ENCODE data around the gene MAP3K2. TPM values are rescaled to one million over a fixed set of nuclear protein-coding genes. Genes with fewer than 3 reads are reported as not detected.

The MAP3K2 gene
- total RNA-seq, 4 donors from 2014 or later = 34.2 to 69.5 (median 61.1) TPM

- DNase-seq (ENCODE audit: low spot score in 2 of 2) = no peak
- peaks cover 0 to 3% (median 0%) of the 10 kb centered on the region in 4 donors for H3K9me3 ChIP-seq
- no peaks in the 10 kb centered on the region for H3K36me3 ChIP-seq
- H3K4me1 ChIP-seq = peaks cover 0 to 18% (median 10%) of the 10 kb centered on the region in 4 donors
- no peak overlapping the region for H3K4me3 ChIP-seq
- no peak for TF ChIP-seq EP300 (IDR thresholded peaks at IDR 0.05)
- TF ChIP-seq, protein P1, sequence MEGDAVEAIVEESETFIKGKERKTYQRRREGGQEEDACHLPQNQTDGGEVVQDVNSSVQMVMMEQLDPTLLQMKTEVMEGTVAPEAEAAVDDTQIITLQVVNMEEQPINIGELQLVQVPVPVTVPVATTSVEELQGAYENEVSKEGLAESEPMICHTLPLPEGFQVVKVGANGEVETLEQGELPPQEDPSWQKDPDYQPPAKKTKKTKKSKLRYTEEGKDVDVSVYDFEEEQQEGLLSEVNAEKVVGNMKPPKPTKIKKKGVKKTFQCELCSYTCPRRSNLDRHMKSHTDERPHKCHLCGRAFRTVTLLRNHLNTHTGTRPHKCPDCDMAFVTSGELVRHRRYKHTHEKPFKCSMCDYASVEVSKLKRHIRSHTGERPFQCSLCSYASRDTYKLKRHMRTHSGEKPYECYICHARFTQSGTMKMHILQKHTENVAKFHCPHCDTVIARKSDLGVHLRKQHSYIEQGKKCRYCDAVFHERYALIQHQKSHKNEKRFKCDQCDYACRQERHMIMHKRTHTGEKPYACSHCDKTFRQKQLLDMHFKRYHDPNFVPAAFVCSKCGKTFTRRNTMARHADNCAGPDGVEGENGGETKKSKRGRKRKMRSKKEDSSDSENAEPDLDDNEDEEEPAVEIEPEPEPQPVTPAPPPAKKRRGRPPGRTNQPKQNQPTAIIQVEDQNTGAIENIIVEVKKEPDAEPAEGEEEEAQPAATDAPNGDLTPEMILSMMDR (IDR thresholded peaks at IDR 0.05) = no peak
- no peak for TF ChIP-seq POLR2A (IDR thresholded peaks at IDR 0.05)
- H3K27me3 ChIP-seq = peaks cover 0 to 41% of the 10 kb centered on the region in 2 donors
- H3K27ac ChIP-seq = no peak overlapping the region
- 75 to 84% methylated on average over 8 of the region's 8 CpGs for WGBS, 2 donors
Measured at GRCh38 chr2:127417406-127417805, 29.6 kb upstream of the MAP3K2 start.

GRCh38 chr2:127416506-127417001 is 28.8 kb upstream of the MAP3K2 start:
- TF ChIP-seq POLR2A (IDR thresholded peaks at IDR 0.05) (no peak), EP300 (IDR thresholded peaks at IDR 0.05) (no peak)
- TF ChIP-seq, protein P1 (IDR thresholded peaks at IDR 0.05) = no peak
- no peak for DNase-seq (ENCODE audit: low spot score in 2 of 2)

GRCh38 chr2:127415593-127416505 is 28.1 kb upstream of the MAP3K2 start:
- WGBS, 2 donors = 28 to 33% methylated on average over 31 to 51 of the region's 55 CpGs
- no peak overlapping the region for H3K27ac ChIP-seq
- DNase-seq (ENCODE audit: low spot score in 2 of 2) = no peak
- H3K4me3 ChIP-seq = peak overlapping the region in 3 of 4 donors; percentile 37 to 48 (median 47)
- H3K9me3 ChIP-seq = peaks cover 0 to 3% (median 0%) of the 10 kb centered on the region in 4 donors
- TF ChIP-seq EP300 (IDR thresholded peaks at IDR 0.05) = no peak
- TF ChIP-seq, protein P1 (IDR thresholded peaks at IDR 0.05) = peak; percentile 21 to 65 (median 51)
- H3K36me3 ChIP-seq = no peaks in the 10 kb centered on the region
- H3K27me3 ChIP-seq = peaks cover 0 to 25% of the 10 kb centered on the region in 2 donors
- H3K4me1 ChIP-seq = peaks cover 3 to 28% (median 19%) of the 10 kb centered on the region in 4 donors

More at GRCh38 chr2:127416506-127417001, 28.8 kb upstream of the MAP3K2 start:
- H3K9me3 ChIP-seq = peaks cover 0 to 3% (median 0%) of the 10 kb centered on the region in 4 donors
- 29 to 30% methylated on average over 4 of the region's 4 CpGs for WGBS, 2 donors
- H3K27ac ChIP-seq = no peak overlapping the region
- H3K4me1 ChIP-seq = peaks cover 3 to 21% (median 14%) of the 10 kb centered on the region in 4 donors
- H3K27me3 ChIP-seq = peaks cover 0 to 32% of the 10 kb centered on the region in 2 donors
- peak overlapping the region in 3 of 4 donors; percentile 37 to 48 (median 47) for H3K4me3 ChIP-seq
- no peaks in the 10 kb centered on the region for H3K36me3 ChIP-seq

DNA sequence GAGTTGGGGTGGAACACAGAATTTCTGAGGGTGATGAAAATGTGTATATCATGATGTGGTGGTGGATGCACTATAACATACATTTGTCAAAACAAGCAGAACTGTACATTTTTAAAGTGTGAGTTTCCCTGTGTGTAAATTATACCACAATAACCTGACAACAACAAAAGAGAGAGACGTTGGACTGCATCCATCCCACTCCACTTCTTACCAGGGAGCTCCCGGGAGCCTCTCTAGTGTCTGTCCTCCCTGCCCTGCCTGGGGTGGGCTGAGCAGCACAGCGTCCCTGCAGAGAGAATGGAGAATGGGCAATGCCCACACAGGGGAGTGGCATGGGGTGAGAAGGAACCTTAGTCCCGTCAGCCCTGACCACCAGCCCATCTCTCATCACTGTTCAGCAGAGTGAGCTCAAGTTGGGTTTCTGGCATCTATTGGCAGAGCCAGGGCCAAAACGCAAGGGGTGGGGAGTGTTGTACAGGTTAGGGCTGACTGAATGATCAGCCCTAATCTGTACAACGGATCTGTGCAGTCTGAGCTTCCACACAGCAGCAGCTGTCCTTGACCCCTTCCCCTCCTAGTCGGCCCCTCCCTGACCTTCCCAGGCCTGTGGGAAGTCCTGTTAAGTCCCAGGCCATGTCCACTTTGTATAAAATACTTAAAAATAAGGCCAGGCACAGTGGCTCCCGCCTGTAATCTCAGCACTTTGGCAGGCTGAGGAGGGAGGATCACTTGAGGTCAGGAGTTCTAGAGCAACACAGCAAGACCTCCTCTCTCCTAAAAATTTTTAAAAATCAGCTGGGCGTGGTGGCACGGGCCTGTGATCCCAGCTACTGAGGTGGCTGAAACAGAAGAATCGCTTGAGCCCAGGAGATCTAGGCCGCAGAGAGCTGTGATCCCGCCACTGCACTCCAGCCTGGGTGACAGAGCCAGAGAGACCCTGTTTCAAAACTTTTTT is 27.1 kb upstream of the MAP3K2 start:
- Histone ChIP-seq H3K4me1 (peaks cover 3 to 37% (median 27%) of the 10 kb centered on the region in 4 donors), H3K36me3 (no peaks in the 10 kb centered on the region), H3K4me3 (no peak overlapping the region), H3K27me3 (peaks cover 0 to 25% of the 10 kb centered on the region in 2 donors), H3K9me3 (peaks cover 0 to 3% (median 0%) of the 10 kb centered on the region in 4 donors), H3K27ac (no peak overlapping the region)
- TF ChIP-seq, protein P1 (IDR thresholded peaks at IDR 0.05) = no peak
- TF ChIP-seq EP300 (IDR thresholded peaks at IDR 0.05) (no peak), POLR2A (IDR thresholded peaks at IDR 0.05) (no peak)
- 80 to 81% methylated on average over 12 to 13 of the region's 13 CpGs for WGBS, 2 donors
- DNase-seq (ENCODE audit: low spot score in 2 of 2) = no peak
